Epidermal melanocyte (primary cell): ENCODE measurements around the gene IGFL2.
"Not testable (repeated sequence)": the region's sequence is repeated elsewhere in the genome, so short reads cannot be mapped to it uniquely, and the experiment has no call there.

Source experiments
- DNase-seq: peaks from one replicate; pipeline ENCODE4 v3.0.0; 2011; ENCODE audit warnings: low spot score; ENCODE audit not compliant: insufficient read length

Gene IGFL2

GRCh38 chr19:46189971-46190888, 42.2 kb downstream of the IGFL2 start:
- no peak for DNase-seq

- no peak for DNase-seq
Measured at GRCh38 chr19:46191356-46191755, 43.3 kb downstream of the IGFL2 start.

GRCh38 chr19:46191972-46192371, 43.9 kb downstream of the IGFL2 start:
- DNase-seq, result no peak

- not testable (repeated sequence) for DNase-seq
Measured at GRCh38 chr19:46192626-46192991, 44.6 kb downstream of the IGFL2 start.

GRCh38 chr19:46192992-46193650, 45.1 kb downstream of the IGFL2 start:
- no peak for DNase-seq

- no peak for DNase-seq
Measured at GRCh38 chr19:46193678-46194077, 45.6 kb downstream of the IGFL2 start.

GRCh38 chr19:46195104-46195503, 47.1 kb downstream of the IGFL2 start:
- no peak for DNase-seq

- not testable (repeated sequence) for DNase-seq
Measured at GRCh38 chr19:46195919-46196318, 47.9 kb downstream of the IGFL2 start.

GRCh38 chr19:46196410-46197124, 48.5 kb downstream of the IGFL2 start:
- no peak for DNase-seq

- no peak for DNase-seq
Measured at GRCh38 chr19:46197314-46198070, 49.5 kb downstream of the IGFL2 start.

- no peak for DNase-seq
Measured at GRCh38 chr19:46198756-46199155, 50.7 kb downstream of the IGFL2 start.

- DNase-seq, result no peak
Measured at GRCh38 chr19:46201454-46202310, 53.6 kb downstream of the IGFL2 start.

GRCh38 chr19:46202426-46202825, 54.4 kb downstream of the IGFL2 start:
- DNase-seq, result no peak

GRCh38 chr19:46202872-46203860, 55.1 kb downstream of the IGFL2 start:
- no peak for DNase-seq

GRCh38 chr19:46204008-46204407, 56.0 kb downstream of the IGFL2 start:
- no peak for DNase-seq

GRCh38 chr19:46205183-46205984, 57.3 kb downstream of the IGFL2 start:
- DNase-seq, result no peak

- DNase-seq, result no peak
Measured at GRCh38 chr19:46206176-46206575, 58.1 kb downstream of the IGFL2 start.

GRCh38 chr19:46206682-46207081, 58.6 kb downstream of the IGFL2 start:
- DNase-seq, result no peak
